ENCODE results near the gene PRTFDC1. TPM values are rescaled to one million over a fixed set of nuclear protein-coding genes. Genes with fewer than 3 reads are reported as not detected.

The PRTFDC1 gene
- total RNA-seq, 1 experiment from 2014 or later: 15.8 TPM

GRCh38 chr10:24898501-24898900 is 53.9 kb downstream of the PRTFDC1 start:
- Histone ChIP-seq H3K9me2 (ENCODE audit: insufficient read depth) (no peaks in the 10 kb centered on the region), H3K27me3 (ENCODE audit: insufficient read depth, low read depth) (no peaks in the 10 kb centered on the region), H3K9me3 (ENCODE audit: insufficient read depth, low read depth) (no peaks in the 10 kb centered on the region), H3K27ac (no peak overlapping the region), H4K20me1 (ENCODE audit: insufficient read depth) (no peaks in the 10 kb centered on the region), H3K36me3 (ENCODE audit: low read depth) (no peaks in the 10 kb centered on the region), H3K4me2 (no peak overlapping the region), H3F3A (ENCODE audit: insufficient read depth, low read depth) (peaks cover 32% of the 10 kb centered on the region), H3K79me2 (ENCODE audit: low read depth) (no peaks in the 10 kb centered on the region), H3K4me3 (no peak overlapping the region), H3K4me1 (replicated peaks; ENCODE audit: insufficient read depth) (peaks cover 45% of the 10 kb centered on the region), H2AFZ (no peak overlapping the region)
- BruUV-seq (replicated peaks): no TSS peak
- no peak for TF ChIP-seq CTCF (conservative IDR thresholded peaks at IDR 0.05)
- TF ChIP-seq EZH2 (IDR thresholded peaks at IDR 0.05; ENCODE audit: low read depth): no peak
- intact Hi-C loops (cut with micrococcal nuclease; ENCODE audit: unreplicated experiment): loop anchor here (10.0 kb wide), 1 partner anchor 166 kb away; no protein-coding TSS in a partner anchor
- ChIA-PET POLR2A (ENCODE audit: unreplicated experiment) (no interaction called here), CTCF (no interaction called here)
- DNase-seq: no peak

GRCh38 chr10:24897326-24897926 is 55.0 kb downstream of the PRTFDC1 start:
- no peak for TF ChIP-seq CTCF (conservative IDR thresholded peaks at IDR 0.05)
- Histone ChIP-seq H3K4me2 (peak overlapping the region; percentile 34), H3K79me2 (ENCODE audit: low read depth) (no peaks in the 10 kb centered on the region), H3K27ac (peak overlapping the region; percentile 4; the same call in 1 of the 2 replicates), H3F3A (ENCODE audit: insufficient read depth, low read depth) (peaks cover 25% of the 10 kb centered on the region), H3K36me3 (ENCODE audit: low read depth) (no peaks in the 10 kb centered on the region), H4K20me1 (ENCODE audit: insufficient read depth) (no peaks in the 10 kb centered on the region), H2AFZ (no peak overlapping the region), H3K4me1 (replicated peaks; ENCODE audit: insufficient read depth) (peaks cover 41% of the 10 kb centered on the region), H3K4me3 (no peak overlapping the region), H3K9me3 (ENCODE audit: insufficient read depth, low read depth) (no peaks in the 10 kb centered on the region), H3K27me3 (ENCODE audit: insufficient read depth, low read depth) (no peaks in the 10 kb centered on the region), H3K9me2 (ENCODE audit: insufficient read depth) (no peaks in the 10 kb centered on the region)
- no TSS peak for BruUV-seq (replicated peaks)
- intact Hi-C loops (cut with micrococcal nuclease; ENCODE audit: unreplicated experiment): loop anchor here (10.0 kb wide), 1 partner anchor 167 kb away; no protein-coding TSS in a partner anchor
- DNase-seq: peak; percentile 28 to 64
- ChIA-PET POLR2A (ENCODE audit: unreplicated experiment) (no interaction called here), CTCF (no interaction called here)

- Histone ChIP-seq H3K27ac (no peak overlapping the region), H3K4me3 (no peak overlapping the region)
- CTCF ChIA-PET: interaction anchor here (0.7 kb wide), 1 partner anchor 188 kb away, joined by 9 read pairs; no protein-coding TSS in a partner anchor
Observed at GRCh38 chr10:24894728-24895127, 57.7 kb downstream of the PRTFDC1 start.

More at GRCh38 chr10:24894728-24895127, 57.7 kb downstream of the PRTFDC1 start:
- intact Hi-C loops (cut with micrococcal nuclease; ENCODE audit: unreplicated experiment): loop anchor here (5.0 to 10.0 kb wide), 2 partner anchors 58 to 170 kb away; partner anchors contain the start of gene PRTFDC1
- H3F3A ChIP-seq (ENCODE audit: insufficient read depth, low read depth): peaks cover 15% of the 10 kb centered on the region; the same call in 1 of the 2 replicates
- POLR2A ChIA-PET (ENCODE audit: unreplicated experiment): interaction anchor here (0.7 kb wide), 1 partner anchor 15 kb away, joined by 3 read pairs; no protein-coding TSS in a partner anchor
- H3K27me3 ChIP-seq (ENCODE audit: insufficient read depth, low read depth): no peaks in the 10 kb centered on the region
- no peak overlapping the region for H2AFZ ChIP-seq
- no peaks in the 10 kb centered on the region for H3K9me2 ChIP-seq (ENCODE audit: insufficient read depth)
- no peaks in the 10 kb centered on the region for H3K36me3 ChIP-seq (ENCODE audit: low read depth)
- H3K4me2 ChIP-seq: no peak overlapping the region
- DNase-seq: no peak
- H4K20me1 ChIP-seq (ENCODE audit: insufficient read depth): no peaks in the 10 kb centered on the region
- peaks cover 53% of the 10 kb centered on the region for H3K4me1 ChIP-seq (replicated peaks; ENCODE audit: insufficient read depth)
- no TSS peak for BruUV-seq (replicated peaks)
- no peaks in the 10 kb centered on the region for H3K79me2 ChIP-seq (ENCODE audit: low read depth)
- no peaks in the 10 kb centered on the region for H3K9me3 ChIP-seq (ENCODE audit: insufficient read depth, low read depth)
- no peak for TF ChIP-seq CTCF (conservative IDR thresholded peaks at IDR 0.05)
- no peak for TF ChIP-seq EZH2 (IDR thresholded peaks at IDR 0.05; ENCODE audit: low read depth)
